ENCODE results near the gene ABTB2. TPM values are rescaled to one million over a fixed set of nuclear protein-coding genes. Genes with fewer than 3 reads are reported as not detected.

The ABTB2 gene
- total RNA-seq, 4 donors from 2014 or later, result 0.79 to 4.1 (median 3.7) TPM

- Histone ChIP-seq H3K4me1 (no peaks in the 10 kb centered on the region), H3K27me3 (no peaks in the 10 kb centered on the region), H3K36me3 (peaks cover 18 to 100% (median 71%) of the 10 kb centered on the region in 3 donors), H3K27ac (no peak overlapping the region), H3K4me3 (no peak overlapping the region), H3K9me3 (no peaks in the 10 kb centered on the region)
- DNase-seq, result no peak
- WGBS, 2 donors, result 96 to 100% methylated on average over 1 to 5 of the region's 5 CpGs
- intact Hi-C loops (cut with DNase I), result no loop called here
- no peak for TF ChIP-seq CTCF (IDR thresholded peaks at IDR 0.05)
- no peak for TF ChIP-seq POLR2A (IDR thresholded peaks at IDR 0.05)
Measured at GRCh38 chr11:34134765-34135164, 223.0 kb downstream of the ABTB2 start.

DNA sequence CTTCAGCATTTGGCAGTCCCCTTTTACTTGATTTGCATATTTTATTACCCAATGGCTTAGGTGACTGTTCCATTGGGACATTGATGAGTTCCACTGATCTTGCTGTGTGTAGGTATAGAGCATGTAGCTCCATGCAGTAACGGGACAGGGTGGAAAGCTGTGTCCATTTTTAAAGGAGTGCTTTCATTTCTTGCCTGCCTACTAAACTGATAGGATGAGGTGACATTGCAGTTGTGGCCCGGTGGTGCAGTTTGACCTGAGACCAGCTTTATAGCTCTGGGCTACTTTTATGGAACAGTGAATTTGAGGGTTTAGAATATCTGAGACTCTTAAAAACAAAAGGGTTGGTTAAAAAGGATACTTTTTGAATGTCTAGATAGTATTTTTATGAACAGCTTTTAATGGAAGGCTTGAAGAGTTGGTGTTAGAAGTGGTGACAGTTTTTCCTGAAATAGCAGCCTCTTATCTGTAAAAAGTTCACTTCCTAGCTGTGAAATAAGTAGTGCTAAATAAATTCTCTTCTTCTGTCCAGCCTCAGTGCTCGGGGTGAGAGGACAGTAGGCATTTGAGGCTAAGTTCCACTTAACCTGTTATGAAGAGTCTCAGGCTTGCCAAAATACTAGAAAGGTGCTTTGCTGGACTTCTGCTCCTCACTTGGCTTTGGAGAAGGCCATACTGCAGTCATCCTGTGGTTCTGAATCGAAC lies 225.4 kb downstream of the ABTB2 start:
- Histone ChIP-seq H3K27ac (no peak overlapping the region), H3K27me3 (no peaks in the 10 kb centered on the region), H3K4me3 (no peak overlapping the region), H3K9me3 (no peaks in the 10 kb centered on the region), H3K4me1 (no peaks in the 10 kb centered on the region), H3K36me3 (peaks cover 10 to 100% (median 68%) of the 10 kb centered on the region in 3 donors)
- intact Hi-C loops (cut with DNase I), result no loop called here
- DNase-seq, result no peak
- TF ChIP-seq POLR2A (IDR thresholded peaks at IDR 0.05), result no peak
- no peak for TF ChIP-seq CTCF (IDR thresholded peaks at IDR 0.05)
- WGBS, 2 donors, result 85 to 98% methylated on average over 4 of the region's 4 CpGs

GRCh38 chr11:34128824-34129223 lies 229.0 kb downstream of the ABTB2 start:
- no peaks in the 10 kb centered on the region for H3K9me3 ChIP-seq
- intact Hi-C loops (cut with DNase I), result no loop called here
- 97 to 98% methylated on average over 3 of the region's 3 CpGs for WGBS, 2 donors
- H3K36me3 ChIP-seq, result peaks cover under 1 to 100% (median 45%) of the 10 kb centered on the region in 3 donors
- DNase-seq, result no peak
- H3K27ac ChIP-seq, result no peak overlapping the region
- no peaks in the 10 kb centered on the region for H3K27me3 ChIP-seq
- no peak for TF ChIP-seq CTCF (IDR thresholded peaks at IDR 0.05)
- no peak for TF ChIP-seq POLR2A (IDR thresholded peaks at IDR 0.05)
- H3K4me3 ChIP-seq, result no peak overlapping the region
- no peaks in the 10 kb centered on the region for H3K4me1 ChIP-seq

GRCh38 chr11:34126959-34127848 lies 230.6 kb downstream of the ABTB2 start:
- peaks cover 13 to 100% (median 46%) of the 10 kb centered on the region in 3 donors for H3K36me3 ChIP-seq
- DNase-seq, result no peak
- intact Hi-C loops (cut with DNase I), result no loop called here
- H3K4me3 ChIP-seq, result no peak overlapping the region
- H3K27ac ChIP-seq, result no peak overlapping the region
- no peaks in the 10 kb centered on the region for H3K9me3 ChIP-seq
- H3K27me3 ChIP-seq, result no peaks in the 10 kb centered on the region
- no peaks in the 10 kb centered on the region for H3K4me1 ChIP-seq
- WGBS, 2 donors, result 85 to 93% methylated on average over 12 of the region's 12 CpGs
- TF ChIP-seq CTCF (IDR thresholded peaks at IDR 0.05) (no peak), POLR2A (IDR thresholded peaks at IDR 0.05) (no peak)

Measured in esophagus squamous epithelium (tissue), 5 donors.